Neutrophil (primary cell): Measurements from ENCODE around the gene ATOH8.

Experiments used
- H3K27ac ChIP-seq: fragments of 200-600 bp; sonication (generic); 2 replicates; pipeline ENCODE4 v1.5.1; 2016; ENCODE audit warnings: mild to moderate bottlenecking, moderate library complexity
- H3K27me3 ChIP-seq: fragments of 200-600 bp; sonication (generic); 2 replicates; pipeline ENCODE4 v1.6.0; 2016; ENCODE audit warnings: mild to moderate bottlenecking
- H3K36me3 ChIP-seq: fragments of 200-600 bp; sonication (generic); 2 replicates; pipeline ENCODE4 v1.5.1; 2017
- H3K4me1 ChIP-seq, 2 experiments: fragments of 200-600 bp in 1 of 2; sonication (generic) in 1 of 2; 1 replicate in 1 of 2; 2 replicates in 1 of 2; pipeline versions ENCODE4 v1.5.1 to v1.6.1; 2013 to 2016; ENCODE audit warnings: low read depth in 1 of 2, low read length in 1 of 2, mild to moderate bottlenecking in 1 of 2, moderate library complexity in 1 of 2; ENCODE audit not compliant: control insufficient read depth in 1 of 2, insufficient read depth in 1 of 2
- H3K4me3 ChIP-seq, 2 experiments: fragments of 200-600 bp in 1 of 2; sonication (generic) in 1 of 2; 1 replicate in 1 of 2; 2 replicates in 1 of 2; pipeline ENCODE4 v1.5.1; 2013 to 2016; ENCODE audit warnings: low read depth in 1 of 2, low read length in 1 of 2, mild to moderate bottlenecking in 1 of 2, moderate library complexity in 1 of 2
- H3K9me3 ChIP-seq: fragments of 200-600 bp; sonication (generic); 2 replicates; pipeline ENCODE4 v1.5.1; 2016
- TF ChIP-seq, protein P1 (sequence below): fragments of 200-600 bp; sonication (generic); IDR thresholded peaks from 2 replicates; pipeline ENCODE4 v1.5.1; 2016; ENCODE audit warnings: antibody characterized with exemption

Gene ATOH8

DNA sequence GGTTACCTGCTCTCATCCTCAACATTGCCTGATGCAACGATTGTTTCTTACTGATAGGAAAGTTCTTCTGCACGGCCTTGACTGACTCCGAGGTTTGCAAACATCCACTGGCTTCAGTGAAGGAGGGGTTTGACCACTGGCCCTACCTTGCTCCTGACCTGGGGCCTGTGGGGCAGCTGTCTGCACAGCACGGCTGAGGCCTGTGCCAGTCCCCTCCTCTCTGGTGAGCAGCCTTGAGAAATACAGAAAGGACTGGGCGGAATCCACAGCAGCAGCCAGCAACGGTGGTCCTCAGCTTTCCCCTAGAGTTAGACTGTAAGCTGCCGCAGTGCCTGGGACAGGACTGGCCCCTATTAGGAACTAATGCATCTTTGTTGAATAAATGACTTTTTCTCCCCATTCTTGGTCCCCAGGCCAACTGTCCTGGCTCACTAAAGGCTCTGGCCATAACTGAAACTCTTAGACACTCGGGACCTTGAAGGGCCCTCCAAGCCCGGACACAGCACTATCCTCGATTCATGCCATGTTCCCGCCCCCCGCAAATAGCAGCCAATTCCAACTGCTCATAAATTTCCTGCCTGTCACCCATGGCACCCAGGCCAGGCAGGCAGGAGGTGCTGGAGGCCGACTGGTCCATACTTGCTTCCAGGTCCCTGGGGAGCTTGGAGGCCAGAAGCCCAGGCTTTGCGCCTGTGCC, 26.7 kb downstream of the ATOH8 start:
- no peaks in the 10 kb centered on the region for H3K36me3 ChIP-seq
- no peak overlapping the region for H3K4me3 ChIP-seq
- peaks cover 8 to 20% of the 10 kb centered on the region in 2 experiments for H3K4me1 ChIP-seq
- peaks cover 11% of the 10 kb centered on the region for H3K27me3 ChIP-seq
- H3K9me3 ChIP-seq: no peaks in the 10 kb centered on the region
- H3K27ac ChIP-seq: no peak overlapping the region
- TF ChIP-seq, protein P1, sequence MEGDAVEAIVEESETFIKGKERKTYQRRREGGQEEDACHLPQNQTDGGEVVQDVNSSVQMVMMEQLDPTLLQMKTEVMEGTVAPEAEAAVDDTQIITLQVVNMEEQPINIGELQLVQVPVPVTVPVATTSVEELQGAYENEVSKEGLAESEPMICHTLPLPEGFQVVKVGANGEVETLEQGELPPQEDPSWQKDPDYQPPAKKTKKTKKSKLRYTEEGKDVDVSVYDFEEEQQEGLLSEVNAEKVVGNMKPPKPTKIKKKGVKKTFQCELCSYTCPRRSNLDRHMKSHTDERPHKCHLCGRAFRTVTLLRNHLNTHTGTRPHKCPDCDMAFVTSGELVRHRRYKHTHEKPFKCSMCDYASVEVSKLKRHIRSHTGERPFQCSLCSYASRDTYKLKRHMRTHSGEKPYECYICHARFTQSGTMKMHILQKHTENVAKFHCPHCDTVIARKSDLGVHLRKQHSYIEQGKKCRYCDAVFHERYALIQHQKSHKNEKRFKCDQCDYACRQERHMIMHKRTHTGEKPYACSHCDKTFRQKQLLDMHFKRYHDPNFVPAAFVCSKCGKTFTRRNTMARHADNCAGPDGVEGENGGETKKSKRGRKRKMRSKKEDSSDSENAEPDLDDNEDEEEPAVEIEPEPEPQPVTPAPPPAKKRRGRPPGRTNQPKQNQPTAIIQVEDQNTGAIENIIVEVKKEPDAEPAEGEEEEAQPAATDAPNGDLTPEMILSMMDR: no peak

- TF ChIP-seq, protein P1: no peak
- Histone ChIP-seq H3K4me3 (no peak overlapping the region), H3K4me1 (peaks cover 8 to 23% of the 10 kb centered on the region in 2 experiments), H3K27ac (no peak overlapping the region), H3K27me3 (peaks cover 16% of the 10 kb centered on the region), H3K36me3 (no peaks in the 10 kb centered on the region), H3K9me3 (no peaks in the 10 kb centered on the region)
These were observed 27.2 kb downstream of the ATOH8 start for GRCh38 chr2:85781013-85781332.

GRCh38 chr2:85783796-85784195, 30.0 kb downstream of the ATOH8 start:
- TF ChIP-seq, protein P1: no peak
- H3K27ac ChIP-seq: no peak overlapping the region
- H3K9me3 ChIP-seq: no peaks in the 10 kb centered on the region
- no peak overlapping the region for H3K4me3 ChIP-seq
- H3K4me1 ChIP-seq: peaks cover 15 to 38% of the 10 kb centered on the region in 2 experiments
- no peaks in the 10 kb centered on the region for H3K36me3 ChIP-seq
- peaks cover 18% of the 10 kb centered on the region for H3K27me3 ChIP-seq

DNA sequence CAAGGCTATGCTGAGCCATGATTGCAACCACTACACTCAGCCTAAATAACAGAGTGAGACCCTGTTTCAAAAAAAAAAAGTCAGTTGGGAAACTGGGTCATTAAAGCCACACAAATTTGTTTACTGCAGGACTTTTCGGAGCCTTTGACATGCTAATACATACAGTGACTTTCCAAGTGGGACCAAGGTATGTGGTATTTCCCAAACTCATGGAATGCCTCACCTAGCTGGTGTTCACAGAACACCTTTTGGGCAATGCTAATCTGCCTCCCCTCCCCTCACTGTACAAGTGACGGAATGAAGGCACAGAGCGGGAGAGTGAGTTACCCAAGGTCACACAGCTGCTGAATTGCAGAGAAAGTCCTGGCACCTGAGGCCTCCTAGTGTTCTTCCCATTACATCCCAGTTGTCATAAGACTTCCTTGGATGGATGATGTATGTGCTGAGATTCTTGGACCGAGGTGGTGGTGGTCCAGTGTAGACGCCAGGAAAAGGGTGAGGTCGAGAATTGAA, 30.7 kb downstream of the ATOH8 start:
- Histone ChIP-seq H3K4me3 (no peak overlapping the region), H3K27ac (no peak overlapping the region), H3K4me1 (peaks cover 12 to 33% of the 10 kb centered on the region in 2 experiments), H3K27me3 (peaks cover 18% of the 10 kb centered on the region), H3K36me3 (no peaks in the 10 kb centered on the region), H3K9me3 (no peaks in the 10 kb centered on the region)
- TF ChIP-seq, protein P1: no peak

DNA sequence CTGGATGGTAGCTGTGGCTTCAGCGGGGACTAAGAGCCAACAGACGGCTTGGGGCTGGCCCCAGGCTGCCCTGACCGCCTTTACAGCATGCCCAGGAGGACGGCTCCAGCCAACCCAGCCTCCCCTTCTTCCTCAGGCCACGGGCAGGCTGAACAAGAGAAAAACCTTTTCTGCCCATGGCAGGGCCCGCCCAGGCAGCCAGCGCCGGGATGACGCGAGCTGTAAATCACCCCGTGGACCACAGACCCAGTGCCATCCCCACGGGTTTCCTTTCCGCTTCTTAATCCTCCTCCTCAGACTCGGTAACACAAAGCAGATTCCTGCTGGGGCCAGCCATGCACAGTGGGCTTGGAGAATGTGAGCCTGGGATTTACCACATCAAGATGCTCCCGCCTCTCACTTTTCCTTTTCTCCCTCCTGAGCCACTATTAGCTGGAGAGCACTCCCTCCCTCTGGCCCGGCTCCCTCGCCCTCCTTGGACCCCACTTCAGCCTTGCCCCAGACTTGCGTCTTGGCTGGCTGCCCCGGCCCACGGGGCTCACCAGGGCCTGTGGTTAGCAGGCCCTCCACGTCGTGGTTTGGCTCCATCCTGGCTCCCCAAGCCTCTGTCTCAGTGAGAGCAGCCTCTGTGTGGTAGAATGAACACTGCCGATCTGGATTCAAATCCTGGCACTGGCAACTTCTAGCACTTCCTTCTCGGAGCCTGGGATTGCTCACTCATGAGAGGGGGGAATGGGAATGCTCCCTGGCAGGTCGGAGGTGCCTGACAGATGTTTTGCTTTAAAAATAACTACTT, 31.4 kb downstream of the ATOH8 start:
- no peaks in the 10 kb centered on the region for H3K9me3 ChIP-seq
- H3K36me3 ChIP-seq: no peaks in the 10 kb centered on the region
- H3K27ac ChIP-seq: no peak overlapping the region
- TF ChIP-seq, protein P1: no peak
- H3K4me3 ChIP-seq: no peak overlapping the region
- peaks cover 18% of the 10 kb centered on the region for H3K27me3 ChIP-seq
- peaks cover 15 to 34% of the 10 kb centered on the region in 2 experiments for H3K4me1 ChIP-seq
